PC-9 (cell line): ENCODE results near the gene HNRNPF.

Source experiments
- CTCF ChIP-seq: fragments of 200-600 bp; sonication (generic); conservative IDR thresholded peaks from 2 replicates; pipeline ENCODE4 v1.6.1; 2017; ENCODE audit warnings: mixed run types, antibody characterized with exemption, mild to moderate bottlenecking, moderate library complexity
- EZH2 ChIP-seq: fragments of 200-600 bp; sonication (generic); IDR thresholded peaks from 2 replicates; pipeline ENCODE4 v1.8.0; 2017; ENCODE audit warnings: antibody characterized with exemption, low read depth

DNA sequence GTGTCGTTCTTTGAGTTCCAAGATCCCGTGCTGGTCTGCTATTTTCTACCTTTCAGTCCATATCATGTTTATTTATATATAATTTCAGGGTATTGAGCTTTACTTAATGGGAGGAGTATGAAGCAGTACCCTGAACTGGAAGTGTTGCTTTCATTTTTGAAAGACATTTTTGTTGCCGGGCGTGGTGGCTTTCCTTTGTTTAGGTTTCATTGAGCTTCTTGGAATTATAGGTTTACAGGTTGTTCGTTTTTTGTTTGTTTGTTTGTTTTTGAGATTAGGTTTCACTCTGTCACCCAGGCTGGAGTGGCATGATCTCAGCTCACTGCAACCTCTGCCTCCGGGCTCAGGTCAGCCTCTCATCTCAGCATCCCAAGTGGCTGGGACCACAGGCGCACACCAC lies 35.3 kb upstream of the HNRNPF start:
- TF ChIP-seq CTCF (no peak), EZH2 (no peak)
